Measurements from ENCODE around the gene NOL3. TPM values are rescaled to one million over a fixed set of nuclear protein-coding genes. Genes with fewer than 3 reads are reported as not detected.

The NOL3 gene
- total and polyA plus RNA-seq, 2 of the 13 experiments (the other 11 are each of a cell fraction or from before 2014, with no cell fraction given) = 5.7 to 20.5 TPM

- TF ChIP-seq ARNT (IDR thresholded peaks at IDR 0.05) (no peak), ZNF580 (CRISPR knock-in tag; IDR thresholded peaks at IDR 0.05; ENCODE audit: borderline replicate concordance, low read depth) (no peak), RFX3 (CRISPR knock-in tag; IDR thresholded peaks at IDR 0.05) (no peak), ATAD3A (CRISPR knock-in tag; IDR thresholded peaks at IDR 0.05) (no peak), MTA3 (CRISPR knock-in tag; IDR thresholded peaks at IDR 0.05) (no peak), RFXAP (CRISPR knock-in tag; IDR thresholded peaks at IDR 0.05; ENCODE audit: borderline replicate concordance) (no peak), SUZ12 (IDR thresholded peaks at IDR 0.05; ENCODE audit: low read depth, low read length) (no peak), ZNF430 (CRISPR knock-in tag; IDR thresholded peaks at IDR 0.05) (0 out of 2 replicates have a peak, but pooled peaks have one; percentile 11), MIER2 (CRISPR knock-in tag; IDR thresholded peaks at IDR 0.05) (no peak), RBFOX2 (IDR thresholded peaks at IDR 0.05; ENCODE audit: low read depth, low read length) (peak; percentile 59), ZNF281 (CRISPR knock-in tag; IDR thresholded peaks at IDR 0.05; ENCODE audit: borderline replicate concordance) (peak; percentile 51; the same call in 1 of the 2 replicates), NR0B2 (CRISPR knock-in tag; IDR thresholded peaks at IDR 0.05) (0 out of 2 replicates have a peak, but pooled peaks have one; percentile 10), ZFP36L1 (CRISPR knock-in tag; IDR thresholded peaks at IDR 0.05) (no peak), SP1 (IDR thresholded peaks at IDR 0.05) (no peak), SP1 (CRISPR knock-in tag; IDR thresholded peaks at IDR 0.05) (peak; percentile 31; the same call in 1 of the 2 replicates), ZNF609 (CRISPR knock-in tag; IDR thresholded peaks at IDR 0.05; ENCODE audit: borderline replicate concordance) (no peak)
Observed at GRCh38 chr16:67150047-67150832, 20.1 kb upstream of the NOL3 start (continued).
